GM18907 (cell line): ENCODE results near the gene LYRM2.
A peak's percentile ranks its signal among the peaks of the same experiment; 100 is the strongest.

ENCODE experiments used
- ATAC-seq: cut with Tn5 transposase; IDR thresholded peaks from one replicate; pipeline ENCODE4 v1.9.1; 2021; ENCODE audit warnings: mild to moderate bottlenecking, moderate library complexity; ENCODE audit not compliant: unreplicated experiment

The LYRM2 gene

GRCh38 chr6:89596484-89596883 lies 42.1 kb downstream of the LYRM2 start:
- ATAC-seq, result no peak

GRCh38 chr6:89596056-89596455 lies 42.5 kb downstream of the LYRM2 start:
- peak; percentile 95 for ATAC-seq

GRCh38 chr6:89591745-89592144 lies 46.8 kb downstream of the LYRM2 start:
- ATAC-seq, result no peak

- ATAC-seq, result no peak
These were observed 48.4 kb downstream of the LYRM2 start for GRCh38 chr6:89590133-89590532.

GRCh38 chr6:89589297-89590025 lies 49.1 kb downstream of the LYRM2 start:
- no peak for ATAC-seq

- no peak for ATAC-seq
These were observed 53.4 kb downstream of the LYRM2 start for GRCh38 chr6:89585154-89585553.

- no peak for ATAC-seq
These were observed 54.0 kb downstream of the LYRM2 start for GRCh38 chr6:89584539-89584938.

GRCh38 chr6:89583559-89583958 lies 55.0 kb downstream of the LYRM2 start:
- no peak for ATAC-seq

- no peak for ATAC-seq
These were observed 55.8 kb downstream of the LYRM2 start for GRCh38 chr6:89582669-89583325.

GRCh38 chr6:89581689-89582088 lies 56.9 kb downstream of the LYRM2 start:
- ATAC-seq, result no peak

- ATAC-seq, result no peak
These were observed 57.4 kb downstream of the LYRM2 start for GRCh38 chr6:89580997-89581666.

- ATAC-seq, result no peak
These were observed 63.0 kb downstream of the LYRM2 start for GRCh38 chr6:89575562-89575960.

GRCh38 chr6:89574910-89575561 lies 63.5 kb downstream of the LYRM2 start:
- ATAC-seq, result no peak

- no peak for ATAC-seq
These were observed 70.7 kb downstream of the LYRM2 start for GRCh38 chr6:89567630-89568390.

GRCh38 chr6:89566930-89567629 lies 71.5 kb downstream of the LYRM2 start:
- no peak for ATAC-seq

GRCh38 chr6:89566008-89566800 lies 72.3 kb downstream of the LYRM2 start:
- no peak for ATAC-seq

GRCh38 chr6:89564752-89565427 lies 73.7 kb downstream of the LYRM2 start:
- no peak for ATAC-seq

- no peak for ATAC-seq
These were observed 74.7 kb downstream of the LYRM2 start for GRCh38 chr6:89563866-89564265.
